Daoy (cell line): ENCODE results near the gene ELMOD3. TPM values are rescaled to one million over a fixed set of nuclear protein-coding genes. Genes with fewer than 3 reads are reported as not detected.
"Not testable (repeated sequence)": the region's sequence is repeated elsewhere in the genome, so short reads cannot be mapped to it uniquely, and the experiment has no call there.

Experiments used
- DNase-seq: peaks from one replicate; pipeline ENCODE4 v3.0.0-alpha.2; 2015; ENCODE audit warnings: low read depth
- total RNA-seq: library from RNA; depleted of rRNA; stranded (reverse); fragments of >200 nt; shearing (Covaris generic); gene quantifications from 2 replicates; pipeline ENCODE4 v1.2.3, GENCODE V29; 2014; rRNA removed

ELMOD3 gene
- total RNA-seq: 7.5 and 8.5 TPM in 2 replicates

DNA sequence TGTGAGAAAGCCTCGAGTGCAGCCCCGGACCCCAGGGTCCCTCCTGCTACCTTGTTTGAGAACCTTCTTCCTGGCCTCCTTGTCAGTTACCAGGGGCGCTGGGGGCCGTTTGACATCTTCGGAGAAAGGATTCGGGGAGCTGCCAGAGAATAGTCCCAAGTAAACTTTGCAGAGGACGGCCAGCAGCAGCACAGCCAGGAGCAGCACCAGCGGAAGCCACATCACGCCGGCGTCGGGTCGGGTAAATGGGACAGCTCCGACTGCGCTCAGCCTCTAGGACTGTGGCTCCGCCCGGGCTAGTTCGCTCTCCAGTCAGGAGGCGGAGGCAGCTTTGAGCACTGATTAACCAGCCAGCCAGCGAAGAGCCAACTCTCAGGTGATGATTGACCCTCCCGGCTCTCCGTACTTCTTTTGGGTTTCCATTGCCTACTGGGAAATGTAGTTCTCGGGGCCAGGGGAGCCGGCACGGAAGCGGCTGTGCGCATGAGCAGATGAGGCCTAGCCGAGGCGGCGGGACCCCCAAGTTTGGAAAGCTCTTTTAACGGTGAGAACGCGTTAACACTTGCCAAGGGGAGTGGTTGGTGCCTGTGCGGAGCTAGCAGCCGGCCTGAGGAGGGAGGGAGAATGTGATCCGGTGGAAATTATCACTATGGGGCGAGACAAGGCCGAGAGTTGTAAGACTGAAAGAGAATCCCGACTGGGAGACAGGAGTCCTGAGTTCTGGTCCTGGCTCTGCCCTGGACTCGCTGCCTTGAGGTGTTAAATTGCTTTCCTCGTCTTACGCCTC, at the start of gene ELMOD3, which contains the start of gene RETSAT:
ELMOD3 (plus strand) TSS at position 484 of the 787 bp plus-strand sequence. CDS start 2,430 bp downstream, outside the sequence.
RETSAT (minus strand) TSS at position 243 of the 787 bp plus-strand sequence; CDS start at position 222, 21 bp downstream.
- peak; percentile 99 for DNase-seq

DNA sequence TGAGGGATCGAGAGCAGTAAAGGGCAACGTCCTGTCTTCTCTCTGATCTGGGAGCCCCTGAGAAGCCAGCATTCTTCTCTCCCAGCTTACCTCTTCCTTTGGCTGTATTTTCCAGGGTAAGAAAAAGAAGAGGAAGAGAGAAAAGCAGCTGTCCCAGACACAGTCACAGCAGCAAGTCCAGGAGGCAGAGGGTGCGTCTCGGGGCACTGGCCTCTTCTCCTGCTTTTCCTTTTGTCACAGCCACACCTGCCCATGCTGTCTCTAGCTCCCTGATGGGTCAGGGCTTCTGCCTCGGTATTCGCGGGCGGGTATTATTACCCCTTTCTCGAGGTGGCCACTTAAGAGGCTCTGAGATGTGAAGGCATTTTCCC, 47.1 kb upstream of the ELMOD3 start:
- DNase-seq: no peak

DNA sequence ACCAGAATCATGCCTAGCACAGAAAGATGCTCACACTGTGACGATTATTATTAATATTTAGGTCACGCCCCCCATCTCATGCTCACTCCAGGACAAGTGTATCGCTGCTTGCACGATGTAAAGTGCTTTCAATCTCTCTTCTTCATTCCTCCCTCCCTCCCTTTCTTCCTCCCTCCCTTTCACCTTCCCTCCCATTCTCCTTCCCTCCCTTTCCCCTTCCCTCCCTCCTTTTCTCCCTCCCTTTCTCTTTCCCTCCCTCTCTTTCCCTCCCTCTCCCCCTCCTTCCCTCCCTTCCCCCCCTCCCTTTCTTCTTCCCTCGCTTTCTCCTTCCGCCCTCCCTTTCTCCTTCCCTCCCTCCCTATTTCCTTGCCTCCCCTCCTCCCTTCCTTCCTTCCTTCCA, 46.4 kb upstream of the ELMOD3 start:
- DNase-seq: no peak

DNA sequence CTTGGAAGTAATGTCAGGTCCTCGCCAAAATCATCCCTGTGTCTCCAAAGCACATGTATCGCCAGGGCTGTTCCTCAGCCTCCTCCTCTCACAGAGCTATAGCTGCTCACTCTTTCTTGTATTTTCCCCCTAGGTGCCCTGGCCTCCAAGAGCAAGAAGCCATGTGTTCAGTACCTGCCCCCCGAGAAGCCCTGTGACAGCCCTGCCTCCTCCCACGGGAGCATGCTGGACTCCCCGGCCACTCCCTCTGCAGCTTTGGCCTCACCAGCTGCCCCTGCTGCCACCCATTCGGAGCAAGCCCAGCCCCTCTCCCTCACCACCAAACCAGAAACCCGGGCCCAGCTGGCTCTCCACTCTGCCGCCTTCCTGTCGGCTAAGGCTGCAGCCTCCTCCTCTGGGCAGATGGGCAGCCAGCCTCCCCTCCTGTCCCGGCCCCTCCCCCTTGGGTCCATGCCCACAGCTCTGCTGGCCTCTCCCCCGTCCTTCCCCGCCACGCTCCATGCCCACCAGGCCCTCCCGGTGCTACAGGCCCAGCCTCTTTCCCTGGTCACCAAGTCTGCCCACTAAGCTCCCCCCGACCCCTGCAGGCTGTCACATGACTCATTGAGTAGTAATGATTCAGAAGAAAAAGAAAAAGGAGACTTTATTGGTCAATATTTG, 45.5 kb upstream of the ELMOD3 start:
- DNase-seq: peak; percentile 62

DNA sequence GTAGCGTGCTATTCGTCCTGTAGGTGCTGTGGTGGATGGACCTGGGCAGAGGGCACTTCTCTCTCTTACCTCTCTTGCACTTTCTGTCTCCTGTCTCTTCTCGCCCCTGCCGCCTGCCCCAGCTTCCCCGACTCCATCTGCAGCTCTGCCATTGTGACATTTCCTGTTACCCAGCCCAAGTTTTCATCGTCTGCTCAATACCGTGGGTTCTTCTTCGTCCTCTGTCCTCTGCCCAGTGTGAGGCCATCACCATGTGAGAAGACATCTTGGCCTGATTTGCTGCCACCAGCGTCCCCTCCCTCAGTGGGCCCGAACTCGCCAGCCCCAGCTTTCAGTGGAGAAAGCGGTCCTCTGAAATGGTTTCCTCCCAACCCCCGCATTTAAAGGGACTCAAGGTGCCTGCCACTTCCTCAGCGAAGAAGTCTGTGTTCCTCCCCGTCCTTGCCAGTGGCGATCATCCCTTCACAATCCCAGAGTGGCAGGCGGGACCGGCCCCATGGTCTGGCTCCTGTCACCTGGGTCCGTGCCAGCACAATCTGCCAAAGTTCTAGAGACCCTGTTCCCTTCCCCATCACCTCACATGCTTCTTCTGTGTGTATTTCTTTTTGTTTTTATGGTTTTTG, 44.8 kb upstream of the ELMOD3 start:
- DNase-seq: no peak

DNA sequence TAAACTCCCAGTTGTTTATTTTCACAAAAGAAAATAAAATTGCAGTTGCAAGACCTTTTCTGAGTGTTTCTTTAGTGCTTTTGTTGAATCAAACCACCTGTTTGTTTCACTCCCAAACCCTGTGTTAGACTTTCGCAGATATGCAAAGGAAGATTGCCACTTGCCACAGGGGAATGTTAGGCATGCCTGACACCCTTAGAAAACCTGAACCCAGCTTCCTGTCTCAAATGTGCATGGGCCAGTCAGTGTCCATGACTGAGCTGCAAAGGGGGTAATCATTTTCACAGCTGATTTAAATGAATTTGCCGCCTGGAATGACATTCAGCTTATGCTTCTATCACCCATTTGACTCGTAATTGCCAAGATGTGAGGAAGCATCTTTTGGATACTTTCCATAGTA, 44.2 kb upstream of the ELMOD3 start:
- DNase-seq: no peak

DNA sequence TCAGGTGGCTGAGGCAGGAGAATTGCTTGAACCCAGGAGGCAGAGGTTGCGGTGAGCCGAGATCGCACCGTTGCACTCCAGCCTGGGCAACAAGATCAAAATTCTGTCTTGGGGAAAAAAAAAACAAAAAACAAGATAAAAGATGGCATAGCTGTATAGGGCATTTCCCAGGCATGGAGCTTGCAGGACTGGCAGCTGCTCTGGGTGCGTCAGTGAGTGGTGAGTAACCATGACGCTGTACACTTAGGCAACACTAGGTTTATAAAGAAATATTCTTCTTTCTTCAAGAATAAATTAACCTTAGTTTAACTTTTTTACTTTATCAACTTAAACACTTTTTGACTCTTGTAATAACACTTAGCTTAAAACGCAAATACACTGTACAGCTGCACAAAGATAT, 42.2 kb upstream of the ELMOD3 start:
- DNase-seq: peak; percentile 58

DNA sequence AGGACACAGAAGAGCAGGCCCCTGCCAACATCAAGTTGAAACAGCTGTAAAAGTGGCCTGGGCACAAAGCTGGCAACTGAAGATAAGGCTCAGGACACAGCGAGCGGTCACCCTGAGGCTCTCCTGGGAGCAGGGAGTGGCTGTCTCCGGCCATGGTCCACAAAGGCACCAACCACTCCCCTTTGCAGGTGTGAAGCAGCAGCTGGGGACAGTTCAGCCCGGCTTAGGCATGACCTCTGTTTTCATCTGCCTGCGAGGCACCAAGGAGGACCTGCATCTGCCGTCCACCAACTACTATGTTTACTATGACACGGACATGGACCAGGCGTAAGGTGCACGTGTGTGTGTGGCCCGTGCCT, 39.7 kb upstream of the ELMOD3 start:
- DNase-seq: no peak

DNA sequence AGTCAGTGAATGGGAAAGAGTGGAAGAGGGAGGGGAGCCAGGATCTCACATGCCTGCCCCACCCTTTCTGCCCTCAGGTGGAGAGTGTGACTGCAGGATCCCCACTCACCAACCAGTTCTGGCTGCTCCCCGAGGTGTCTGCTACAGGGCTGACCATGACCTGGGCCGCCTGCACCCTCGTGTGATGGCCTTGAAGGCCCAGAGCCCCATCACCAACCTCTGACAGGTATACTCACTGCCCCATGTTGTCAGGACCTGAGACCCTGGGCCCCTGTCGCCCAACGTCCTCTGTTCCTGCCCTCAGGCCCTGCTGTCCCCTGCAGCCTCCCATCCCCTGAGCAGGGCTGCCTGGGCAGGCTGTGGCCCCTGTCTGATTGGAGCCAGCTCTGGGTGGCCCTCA, 38.6 kb upstream of the ELMOD3 start:
- DNase-seq: not testable (repeated sequence)

DNA sequence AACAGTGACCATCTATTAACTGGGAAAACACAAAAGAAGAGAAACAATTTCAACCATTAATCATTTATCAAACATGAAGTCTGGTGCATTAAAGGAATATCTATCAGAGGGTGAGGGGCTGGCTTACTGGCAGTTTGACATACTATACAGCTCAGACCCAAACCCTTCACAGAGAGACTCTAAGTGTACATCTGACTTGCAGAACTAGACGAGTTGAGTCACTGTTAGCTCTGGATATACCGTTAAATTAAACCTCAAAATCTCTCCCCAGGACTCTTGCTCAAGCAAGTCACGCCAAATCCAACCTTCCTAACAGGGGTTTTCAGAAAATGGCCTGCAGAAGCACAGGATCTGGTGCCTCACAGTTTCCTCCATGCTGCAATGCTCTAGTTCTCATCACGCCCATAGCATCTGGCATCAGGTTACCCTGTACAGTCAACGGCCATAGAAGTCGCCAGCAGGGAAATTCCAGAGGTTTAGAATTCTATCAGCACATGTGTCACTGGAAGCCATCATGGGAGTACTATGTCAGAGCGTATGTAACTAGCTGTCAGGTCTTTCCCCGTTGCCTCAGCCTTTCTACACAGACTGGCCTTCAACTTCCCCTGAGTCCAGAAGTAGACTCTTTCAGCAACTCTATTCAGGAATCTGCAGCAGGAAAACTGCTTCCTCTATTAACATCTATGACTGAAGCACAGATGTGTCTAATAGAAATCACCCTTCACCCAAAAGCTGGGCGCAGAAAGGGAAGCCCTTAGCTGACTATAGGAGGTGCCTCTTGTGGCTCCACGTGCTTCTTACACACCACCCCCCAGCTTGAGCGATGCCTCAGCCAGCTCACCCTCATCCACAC, 36.1 kb upstream of the ELMOD3 start:
- DNase-seq: peak; percentile 84

DNA sequence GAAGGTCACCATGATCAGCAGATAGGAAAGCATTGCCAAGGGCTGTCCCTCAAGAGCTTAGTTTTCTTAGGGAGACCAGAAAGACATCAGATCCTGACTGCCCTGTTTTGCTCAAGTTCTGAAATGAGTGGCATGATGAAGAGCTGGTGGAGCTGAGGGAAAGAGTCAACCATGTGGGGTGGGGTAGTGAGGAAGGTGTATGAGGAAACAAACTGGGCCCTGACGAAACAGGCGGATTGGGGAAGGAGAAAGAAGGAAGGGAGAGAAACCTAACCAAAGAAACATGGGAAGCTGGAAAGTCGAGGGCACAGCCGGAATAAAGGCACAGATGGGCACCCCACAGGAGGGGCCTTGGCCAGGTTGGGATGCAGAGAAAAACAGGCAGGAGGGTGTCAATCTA, 34.8 kb upstream of the ELMOD3 start:
- DNase-seq: no peak

DNA sequence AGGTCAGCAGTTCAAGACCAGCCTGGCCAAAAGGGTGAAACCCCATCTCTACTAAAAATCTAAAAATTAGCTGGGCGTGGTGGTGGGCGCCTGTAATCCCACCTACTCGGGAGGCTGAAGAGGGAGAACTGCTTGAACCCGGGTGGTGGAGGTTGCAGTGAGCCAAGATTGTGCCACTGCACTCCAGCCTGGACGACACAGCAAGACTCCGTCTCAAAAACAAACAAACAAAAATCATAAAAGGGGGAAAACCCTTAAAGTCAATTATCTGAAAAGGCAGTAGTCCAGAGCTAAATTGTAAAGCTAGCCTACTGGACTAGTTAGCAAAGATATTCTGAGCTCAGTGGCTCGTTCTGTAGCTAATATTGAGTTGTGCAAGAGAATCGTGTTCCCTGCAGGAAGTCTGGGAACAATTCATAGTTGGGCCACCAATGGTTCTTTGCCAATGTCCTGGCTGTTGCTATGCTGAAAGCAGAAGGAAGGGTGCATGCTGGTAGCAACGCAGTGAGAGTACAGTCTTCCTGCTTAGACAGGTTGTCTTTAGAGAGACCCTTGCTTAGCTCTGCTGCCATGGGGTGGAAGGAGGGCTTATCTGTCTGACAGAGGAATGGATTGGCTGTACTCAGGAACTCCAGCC, 31.1 kb upstream of the ELMOD3 start:
- no peak for DNase-seq

DNA sequence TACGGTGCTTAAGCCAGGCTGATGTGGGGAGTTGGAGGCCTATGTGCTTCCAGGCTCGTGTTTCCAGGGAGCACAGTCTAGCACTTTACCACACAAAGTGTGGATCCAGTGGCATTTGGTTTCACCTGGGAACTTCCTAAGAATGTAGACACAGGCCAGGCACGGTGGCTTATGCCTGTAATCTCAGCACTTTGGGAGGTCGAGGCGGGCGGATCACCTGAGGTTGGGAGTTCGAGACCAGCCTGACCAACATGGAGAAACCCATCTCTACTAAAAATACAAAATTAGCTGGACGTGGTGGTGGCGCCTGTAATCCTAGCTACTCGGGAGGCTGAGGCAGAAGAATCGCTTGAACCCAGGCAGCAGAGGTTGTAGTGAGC, 30.6 kb upstream of the ELMOD3 start:
- DNase-seq: not testable (repeated sequence)

DNA sequence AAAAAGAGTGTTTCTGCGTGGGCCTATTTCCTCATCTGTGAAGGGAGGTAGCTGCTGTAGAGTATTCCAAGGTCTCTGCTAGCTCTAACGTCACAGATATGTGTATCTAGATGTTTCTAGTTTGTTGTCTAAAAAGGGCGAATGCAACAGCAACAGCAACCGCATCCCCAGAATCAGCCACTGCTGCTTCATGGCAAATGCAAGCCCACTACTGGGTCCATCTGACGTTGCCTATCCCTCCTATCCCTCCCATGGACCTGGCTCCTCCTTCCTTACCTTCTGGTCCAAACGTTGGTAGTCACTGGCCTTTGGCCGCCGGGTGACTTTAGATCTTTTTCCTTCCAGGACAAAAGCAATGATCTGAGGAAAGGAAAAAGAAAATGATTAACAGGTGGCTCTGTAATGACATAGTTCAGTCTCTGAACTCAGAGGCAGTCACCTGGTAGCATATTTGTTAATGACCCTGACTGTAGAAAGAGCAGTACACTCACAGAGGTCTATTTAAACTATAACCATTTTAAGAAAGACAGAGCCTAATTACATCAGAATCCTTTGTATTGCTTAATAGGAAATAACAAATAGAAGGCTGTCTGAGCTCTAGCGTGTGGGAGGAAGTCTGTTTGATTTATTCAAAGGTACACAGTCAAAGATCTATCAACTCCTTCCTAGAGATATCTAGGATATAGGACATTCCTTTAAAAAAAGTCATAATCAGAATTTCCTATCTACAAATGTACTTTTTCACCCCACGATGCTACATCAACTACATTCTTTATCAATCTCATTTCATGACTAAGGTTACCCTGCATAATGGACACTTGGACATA, 29.7 kb upstream of the ELMOD3 start:
- no peak for DNase-seq

DNA sequence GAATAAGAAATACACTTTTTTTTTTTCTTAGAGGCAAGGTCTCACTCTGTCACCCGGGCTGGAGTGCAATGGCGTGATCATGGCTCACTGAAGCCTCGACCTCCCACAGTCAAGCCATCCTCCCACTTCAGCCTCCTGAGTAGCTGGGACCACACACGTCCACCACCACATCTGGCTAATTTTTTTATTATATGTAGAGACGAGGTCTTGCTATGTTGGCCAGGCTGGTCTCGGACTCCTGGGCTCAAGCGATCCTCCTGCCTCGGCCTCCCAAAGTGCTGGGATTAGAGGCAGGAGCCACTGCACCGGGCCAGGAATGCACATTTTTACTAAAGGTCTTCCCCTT, 29.1 kb upstream of the ELMOD3 start:
- DNase-seq: no peak

DNA sequence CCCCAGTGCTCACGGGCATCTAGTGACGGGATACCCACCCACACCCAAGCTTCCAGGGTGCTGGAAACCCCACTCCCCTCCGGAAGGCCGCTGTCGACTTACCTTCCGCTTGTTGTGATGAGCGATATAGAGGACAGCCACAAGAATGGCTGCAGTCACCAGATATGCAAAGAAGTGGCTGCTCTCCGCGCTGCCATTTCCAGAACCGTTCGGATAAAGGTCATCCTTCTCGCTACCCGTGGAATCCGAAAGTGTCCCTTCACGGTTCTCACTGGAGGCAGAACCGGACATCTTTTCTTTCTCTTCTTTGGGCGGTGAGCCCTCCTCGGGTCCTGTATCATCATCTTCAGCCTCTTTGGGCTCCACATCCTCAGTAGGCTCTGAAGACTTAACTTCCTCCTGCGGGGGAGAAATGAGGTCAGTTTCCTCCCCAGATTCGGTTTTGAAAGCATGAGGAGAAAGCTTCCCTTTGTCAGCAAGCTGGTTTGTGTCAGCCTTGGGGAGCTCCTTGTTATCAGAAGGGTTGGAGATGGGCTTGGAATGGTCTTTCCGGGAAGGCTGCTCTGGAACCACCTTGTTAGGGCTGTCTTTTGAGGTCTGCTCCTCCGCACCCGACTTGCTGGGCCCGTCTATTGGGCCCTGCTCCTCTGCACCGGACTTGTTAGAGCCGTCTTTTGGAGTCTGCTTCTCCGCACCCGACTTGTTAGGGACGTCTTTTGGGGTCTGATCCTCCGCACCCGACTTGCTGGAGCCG, 28.0 kb upstream of the ELMOD3 start:
- DNase-seq: peak; percentile 25

DNA sequence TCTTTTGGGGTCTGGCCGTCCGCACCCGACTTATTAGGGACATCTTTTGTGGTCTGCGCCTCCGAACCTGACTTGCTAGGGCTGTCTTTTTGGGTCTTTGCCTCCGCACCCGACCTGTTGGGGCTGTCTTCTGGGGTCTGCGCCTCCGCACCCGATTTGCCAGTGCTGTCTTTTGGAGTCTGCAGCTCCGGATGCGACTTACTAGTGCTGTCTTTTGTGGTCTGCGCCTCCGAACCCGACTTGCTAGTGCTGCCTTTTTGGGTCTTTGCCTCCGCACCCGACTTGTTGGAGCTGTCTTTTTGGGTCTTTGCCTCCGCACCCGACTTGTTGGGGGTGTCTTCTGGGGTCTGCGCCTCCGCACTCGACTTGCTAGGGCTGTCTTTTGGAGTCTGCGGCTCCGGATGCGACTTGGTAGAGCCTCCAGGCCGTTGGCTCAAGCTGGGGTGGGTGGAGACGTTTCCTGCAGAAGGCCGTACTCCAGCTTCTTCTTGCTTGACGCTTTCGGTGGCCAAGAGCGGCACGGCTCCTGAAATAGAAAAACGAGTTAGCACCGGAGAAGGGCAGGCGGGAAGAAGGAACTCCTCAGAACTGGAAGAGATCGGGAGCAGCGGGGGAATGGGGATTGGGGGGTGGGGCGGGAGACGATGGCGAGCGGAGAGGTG, 27.3 kb upstream of the ELMOD3 start:
- DNase-seq: peak; percentile 49

DNA sequence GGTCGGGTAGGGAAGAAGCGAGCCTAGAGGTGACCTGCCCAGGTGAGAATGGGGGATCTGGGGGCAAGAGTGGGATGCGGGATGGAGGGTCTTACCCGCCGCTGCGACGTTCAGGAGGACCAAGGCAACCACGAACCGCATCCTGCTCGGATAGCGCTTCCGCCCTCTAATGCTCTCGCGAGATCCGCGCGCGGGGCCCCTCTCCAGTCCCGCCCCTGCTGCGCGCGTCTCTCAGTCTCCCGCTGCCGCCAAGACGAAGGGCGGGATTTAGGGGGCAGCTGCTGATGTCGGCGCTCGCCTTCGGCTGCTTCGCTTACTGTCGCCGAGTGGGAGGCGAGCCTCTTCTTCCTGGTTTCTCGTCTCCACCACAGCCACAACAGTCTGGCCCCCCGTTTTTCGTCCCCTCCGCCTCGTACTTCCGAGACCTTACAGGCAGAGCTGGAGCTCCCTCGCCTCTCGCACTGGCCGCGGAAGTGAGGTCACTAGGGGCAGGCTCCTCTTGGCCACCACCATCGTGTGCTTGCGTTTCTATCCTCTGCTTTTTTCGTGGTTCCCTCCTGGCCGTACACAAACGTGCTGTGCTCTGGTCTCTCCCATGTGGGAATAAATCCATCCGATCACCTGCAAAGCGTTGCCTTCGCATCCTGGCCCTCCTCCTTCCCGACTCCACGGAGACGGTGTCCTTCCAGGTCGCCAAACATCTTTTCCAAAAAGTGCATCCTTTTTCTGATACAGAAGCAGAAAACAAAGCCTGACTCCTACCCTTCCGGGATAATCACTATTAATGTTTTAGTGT, 26.5 kb upstream of the ELMOD3 start, which contains the start of gene TGOLN2:
TGOLN2 (minus strand) TSS at position 168 of the 796 bp plus-strand sequence; CDS start at position 141, 27 bp downstream.
- peak; percentile 95 for DNase-seq
